Jurkat, Clone E6-1 (cell line): Measurements from ENCODE around the gene NPY1R.

ENCODE experiments used
- DNase-seq: peaks from one replicate; pipeline ENCODE4 v3.0.0-alpha.2; 2011; ENCODE audit warnings: low read depth, low spot score
- H3K4me3 ChIP-seq: 2 replicates; pipeline ENCODE4 v1.5.1; 2011; ENCODE audit warnings: mild to moderate bottlenecking, low read length, control low read depth, moderate library complexity

The NPY1R gene

GRCh38 chr4:163284304-163284703 lies 48.1 kb downstream of the NPY1R start:
- H3K4me3 ChIP-seq: no peak overlapping the region
- no peak for DNase-seq

GRCh38 chr4:163280703-163281519 lies 51.5 kb downstream of the NPY1R start:
- DNase-seq: no peak
- no peak overlapping the region for H3K4me3 ChIP-seq

- H3K4me3 ChIP-seq: no peak overlapping the region
- no peak for DNase-seq
These were observed 52.7 kb downstream of the NPY1R start for GRCh38 chr4:163279713-163280112.

- H3K4me3 ChIP-seq: no peak overlapping the region
- DNase-seq: no peak
These were observed 57.5 kb downstream of the NPY1R start for GRCh38 chr4:163274861-163275260.
